ENCODE measurements around the gene ACOT7.

Gene ACOT7

GRCh38 chr1:6280761-6281451 lies 112.7 kb downstream of the ACOT7 start:
- no peak for DNase-seq

GRCh38 chr1:6279613-6280383 lies 113.8 kb downstream of the ACOT7 start:
- no peak for DNase-seq

- DNase-seq: no peak
These were observed 114.5 kb downstream of the ACOT7 start for GRCh38 chr1:6279066-6279465.

GRCh38 chr1:6278263-6278662 lies 115.3 kb downstream of the ACOT7 start:
- no peak for DNase-seq

GRCh38 chr1:6276811-6277555 lies 116.6 kb downstream of the ACOT7 start:
- no peak for DNase-seq

GRCh38 chr1:6275826-6276782 lies 117.5 kb downstream of the ACOT7 start:
- DNase-seq: no peak

- DNase-seq: no peak
These were observed 118.9 kb downstream of the ACOT7 start for GRCh38 chr1:6274622-6275139.

GRCh38 chr1:6274102-6274501 lies 119.5 kb downstream of the ACOT7 start:
- DNase-seq: no peak

- no peak for DNase-seq
These were observed 120.1 kb downstream of the ACOT7 start for GRCh38 chr1:6273380-6273891.

- no peak for DNase-seq
These were observed 120.7 kb downstream of the ACOT7 start for GRCh38 chr1:6272868-6273267.

GRCh38 chr1:6272452-6272851 lies 121.1 kb downstream of the ACOT7 start:
- DNase-seq: no peak

GRCh38 chr1:6271554-6271953 lies 122.0 kb downstream of the ACOT7 start:
- no peak for DNase-seq

- DNase-seq: no peak
These were observed 122.6 kb downstream of the ACOT7 start for GRCh38 chr1:6271006-6271405.

- DNase-seq: no peak
These were observed 123.2 kb downstream of the ACOT7 start for GRCh38 chr1:6270401-6270800.

- DNase-seq: no peak
These were observed 123.7 kb downstream of the ACOT7 start for GRCh38 chr1:6269720-6270400.

- DNase-seq: no peak
These were observed 124.3 kb downstream of the ACOT7 start for GRCh38 chr1:6269296-6269695.

GRCh38 chr1:6268415-6268814 lies 125.2 kb downstream of the ACOT7 start:
- no peak for DNase-seq

- no peak for DNase-seq
These were observed 125.8 kb downstream of the ACOT7 start for GRCh38 chr1:6267686-6268322.

GRCh38 chr1:6266641-6267040 lies 126.9 kb downstream of the ACOT7 start:
- DNase-seq: no peak

- DNase-seq: no peak
These were observed 128.4 kb downstream of the ACOT7 start for GRCh38 chr1:6265151-6265550.

GRCh38 chr1:6263716-6264115 lies 129.9 kb downstream of the ACOT7 start:
- DNase-seq: no peak

All from activated T-cell treated with anti-CD3 and anti-CD28 coated beads, Interleukin-2, amount 50 U/mL, for 48 hours (primary cell).